ENCODE measurements around the gene AKR7A3.

DNA sequence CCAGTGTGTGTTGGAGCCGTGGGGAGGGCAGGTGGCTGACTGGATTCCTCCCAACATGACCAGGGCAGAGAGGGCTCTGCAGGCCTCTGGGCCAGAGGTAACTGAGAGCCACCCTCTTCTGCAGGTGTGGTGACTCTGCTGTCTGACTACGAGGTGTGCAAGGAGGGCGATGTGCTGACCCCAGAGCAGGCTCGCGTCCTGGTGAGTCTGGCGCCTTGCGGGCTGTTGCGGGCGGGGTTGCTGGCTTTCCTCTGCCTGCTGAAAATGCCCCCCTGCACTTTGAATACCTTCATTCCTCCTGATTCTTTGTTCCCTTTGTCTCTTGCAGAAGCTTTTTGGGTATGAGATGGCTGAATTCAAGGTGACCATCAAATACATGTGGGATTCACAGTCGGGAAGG lies 30.2 kb downstream of the AKR7A3 start:
- TF ChIP-seq POLR2A (IDR thresholded peaks at IDR 0.05; ENCODE audit: low read depth) (no peak), POLR2AphosphoS5 (IDR thresholded peaks at IDR 0.05) (no peak)
- TF ChIP-seq, protein P1, sequence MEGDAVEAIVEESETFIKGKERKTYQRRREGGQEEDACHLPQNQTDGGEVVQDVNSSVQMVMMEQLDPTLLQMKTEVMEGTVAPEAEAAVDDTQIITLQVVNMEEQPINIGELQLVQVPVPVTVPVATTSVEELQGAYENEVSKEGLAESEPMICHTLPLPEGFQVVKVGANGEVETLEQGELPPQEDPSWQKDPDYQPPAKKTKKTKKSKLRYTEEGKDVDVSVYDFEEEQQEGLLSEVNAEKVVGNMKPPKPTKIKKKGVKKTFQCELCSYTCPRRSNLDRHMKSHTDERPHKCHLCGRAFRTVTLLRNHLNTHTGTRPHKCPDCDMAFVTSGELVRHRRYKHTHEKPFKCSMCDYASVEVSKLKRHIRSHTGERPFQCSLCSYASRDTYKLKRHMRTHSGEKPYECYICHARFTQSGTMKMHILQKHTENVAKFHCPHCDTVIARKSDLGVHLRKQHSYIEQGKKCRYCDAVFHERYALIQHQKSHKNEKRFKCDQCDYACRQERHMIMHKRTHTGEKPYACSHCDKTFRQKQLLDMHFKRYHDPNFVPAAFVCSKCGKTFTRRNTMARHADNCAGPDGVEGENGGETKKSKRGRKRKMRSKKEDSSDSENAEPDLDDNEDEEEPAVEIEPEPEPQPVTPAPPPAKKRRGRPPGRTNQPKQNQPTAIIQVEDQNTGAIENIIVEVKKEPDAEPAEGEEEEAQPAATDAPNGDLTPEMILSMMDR (IDR thresholded peaks at IDR 0.05) = no peak
